ENCODE measurements around the gene PPFIA1.

Gene PPFIA1

DNA sequence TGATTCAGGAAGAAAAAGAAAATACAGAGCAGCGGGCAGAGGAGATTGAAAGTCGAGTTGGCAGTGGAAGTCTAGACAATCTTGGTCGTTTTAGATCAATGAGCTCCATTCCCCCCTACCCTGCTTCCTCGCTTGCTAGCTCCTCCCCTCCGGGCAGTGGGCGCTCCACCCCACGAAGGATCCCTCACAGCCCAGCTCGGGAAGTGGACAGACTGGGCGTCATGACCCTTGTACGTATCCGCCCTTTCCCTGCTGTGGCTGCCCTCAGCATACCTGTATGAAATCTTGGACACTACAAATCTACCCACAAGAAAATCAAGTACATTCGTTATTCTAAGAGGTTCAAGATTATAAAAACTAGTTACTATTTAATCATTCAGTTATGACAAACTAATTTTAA, 77.7 kb downstream of the PPFIA1 start:
- DNase-seq, result peak in 1 of 10 donors; percentile 69
- intact Hi-C loops (cut with DNase I), result no loop called here

DNA sequence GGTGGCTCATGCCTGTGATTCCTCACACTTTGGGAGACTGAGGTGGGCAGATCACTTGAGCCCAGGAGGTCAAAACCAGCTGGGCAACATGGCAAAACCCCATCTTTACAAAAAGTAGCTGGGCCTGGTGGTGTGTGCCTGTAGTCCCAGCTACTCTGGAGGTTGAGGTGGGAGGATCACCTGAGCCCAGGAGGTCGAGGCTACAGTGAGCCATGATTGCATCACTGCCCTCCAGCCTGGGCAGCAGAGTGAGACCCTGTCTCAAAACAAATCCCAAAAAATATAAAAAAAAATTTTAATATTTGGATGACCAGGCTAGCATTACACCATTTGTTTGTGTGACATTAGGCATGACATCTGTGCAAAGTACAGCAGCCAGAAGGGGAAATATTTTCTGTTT, 78.1 kb downstream of the PPFIA1 start:
- intact Hi-C loops (cut with DNase I), result no loop called here
- DNase-seq, result peak in 1 of 10 donors; percentile 53

DNA sequence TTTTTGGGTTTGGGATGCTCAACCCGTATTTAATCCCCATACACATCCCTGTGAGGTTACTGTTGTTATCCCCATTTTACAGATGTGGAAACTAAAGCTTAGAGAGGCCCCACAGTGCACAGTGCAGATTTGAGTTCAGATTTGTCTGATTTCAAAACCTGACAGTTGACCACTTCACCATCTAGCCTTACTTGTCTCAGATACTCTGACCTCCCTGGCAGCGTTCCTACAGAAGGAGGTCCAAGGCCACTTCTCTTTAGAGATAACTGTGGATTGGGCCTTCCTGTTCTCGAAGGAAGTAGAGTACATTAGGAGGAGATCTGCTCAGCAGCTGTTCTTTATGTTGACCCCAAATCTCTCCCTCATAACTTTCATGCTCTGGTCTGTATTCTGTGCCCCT, 81.2 kb downstream of the PPFIA1 start:
- intact Hi-C loops (cut with DNase I), result no loop called here

DNA sequence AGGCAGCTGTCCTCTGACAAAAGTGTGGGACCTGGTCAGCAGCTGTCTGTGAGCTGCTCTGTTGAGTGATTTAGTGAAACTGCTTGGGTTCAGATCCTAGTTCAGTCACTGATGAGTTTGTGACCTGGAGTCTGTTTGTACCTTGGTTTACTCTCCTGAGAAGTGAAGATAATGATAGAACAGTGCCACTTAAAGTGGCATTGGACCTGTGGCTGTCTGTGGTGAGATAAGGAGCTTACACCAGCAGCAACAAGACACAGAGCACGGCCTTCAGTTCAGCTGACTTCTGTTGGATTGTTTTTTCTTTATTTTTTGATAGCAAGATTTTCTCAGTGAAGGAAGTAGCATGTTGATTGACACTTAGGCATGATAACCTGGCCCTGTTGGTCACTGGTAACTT, 81.6 kb downstream of the PPFIA1 start:
- intact Hi-C loops (cut with DNase I), result no loop called here
- DNase-seq, result no peak

More for the DNA sequence above, 81.2 kb downstream of the PPFIA1 start:
- no peak for DNase-seq

DNA sequence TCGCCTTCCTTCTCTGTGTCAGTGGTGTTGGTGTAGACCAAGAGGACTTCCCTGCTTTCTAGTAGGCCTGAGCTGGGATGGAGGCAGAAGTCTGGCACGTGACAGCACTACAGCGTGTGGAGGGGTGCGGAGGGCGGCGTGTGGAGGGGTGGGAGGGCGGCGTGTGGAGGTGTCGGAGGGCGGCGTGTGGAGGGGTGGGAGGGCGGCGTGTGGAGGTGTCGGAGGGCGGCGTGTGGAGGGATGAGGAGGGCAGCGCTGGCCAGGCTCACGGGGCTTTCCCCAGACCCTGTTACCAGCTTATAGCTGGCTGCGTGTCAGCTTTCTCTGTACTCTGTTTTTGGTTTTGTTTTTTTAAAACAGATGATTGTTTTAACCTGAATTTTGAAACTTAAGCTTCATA, 82.1 kb downstream of the PPFIA1 start:
- intact Hi-C loops (cut with DNase I), result no loop called here
- DNase-seq, result no peak

DNA sequence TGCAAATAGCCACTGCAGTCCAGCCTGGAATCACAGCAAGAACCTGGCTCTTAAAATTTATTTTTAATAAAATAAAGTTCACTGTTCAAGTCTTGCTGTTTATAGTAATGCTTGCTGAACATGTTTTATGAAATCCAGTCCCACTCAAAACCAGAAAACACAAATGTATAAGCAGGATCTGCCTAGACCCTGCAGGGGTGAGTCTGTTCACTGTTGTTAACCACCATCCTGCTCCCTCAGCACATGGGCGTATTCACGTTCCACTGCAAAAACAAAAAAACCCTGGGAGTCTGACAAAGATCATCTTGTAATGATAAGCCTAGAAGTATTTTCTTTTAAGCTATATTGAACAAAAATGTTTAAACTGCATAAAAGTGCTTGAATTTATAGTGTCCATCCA, 82.8 kb downstream of the PPFIA1 start:
- intact Hi-C loops (cut with DNase I), result no loop called here

DNA sequence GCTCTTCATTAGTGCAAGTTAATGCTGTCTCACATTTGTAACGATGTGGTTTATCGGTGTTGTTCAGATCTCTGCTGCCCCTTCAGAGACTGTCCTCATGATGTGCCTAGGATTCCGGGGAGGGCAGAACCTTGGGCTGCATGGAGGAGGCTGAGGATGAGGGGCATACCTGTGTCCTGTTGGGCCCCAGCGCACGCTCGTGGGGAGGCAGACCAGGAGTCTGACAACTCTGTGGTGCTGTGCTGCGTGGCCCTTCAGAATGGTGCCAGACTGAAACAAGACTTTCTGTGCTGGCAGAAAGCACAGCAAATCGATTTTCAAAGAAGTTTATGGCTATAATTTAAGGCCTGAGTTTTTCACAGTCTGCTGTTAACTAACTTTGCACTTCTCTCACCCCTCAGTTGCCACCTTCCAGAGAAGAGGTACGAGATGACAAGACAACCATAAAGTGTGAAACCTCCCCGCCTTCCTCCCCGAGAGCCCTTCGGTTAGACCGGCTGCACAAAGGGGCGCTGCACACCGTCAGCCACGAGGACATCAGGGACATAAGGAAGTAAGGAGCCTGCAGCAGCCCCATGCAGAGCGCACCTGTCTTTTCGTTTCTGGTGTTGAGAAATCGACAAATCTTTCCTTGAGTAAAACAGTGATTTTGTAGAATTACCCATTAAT, 83.5 kb downstream of the PPFIA1 start:
- intact Hi-C loops (cut with DNase I), result no loop called here
- DNase-seq, result no peak

More for the DNA sequence above, 82.8 kb downstream of the PPFIA1 start:
- DNase-seq, result no peak

DNA sequence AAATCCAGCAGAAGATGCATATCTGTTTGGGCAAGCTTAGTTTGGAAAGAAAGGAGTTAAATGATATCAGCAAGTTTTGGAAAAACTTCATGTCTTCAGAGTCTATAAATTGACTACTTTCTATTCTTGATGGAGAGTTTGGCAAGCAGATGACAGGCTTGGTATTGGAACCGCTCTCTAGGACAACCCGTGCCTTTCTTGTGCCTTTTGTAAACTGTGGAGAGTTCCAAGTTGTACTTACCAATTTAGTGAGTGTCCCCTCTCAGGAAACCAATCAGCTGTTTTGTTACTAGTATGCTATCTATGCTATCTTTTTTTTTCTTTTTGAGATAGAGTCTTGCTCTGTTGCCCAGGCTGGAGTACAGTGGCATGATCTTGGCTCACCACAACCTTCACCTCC, 84.1 kb downstream of the PPFIA1 start:
- intact Hi-C loops (cut with DNase I), result no loop called here

DNA sequence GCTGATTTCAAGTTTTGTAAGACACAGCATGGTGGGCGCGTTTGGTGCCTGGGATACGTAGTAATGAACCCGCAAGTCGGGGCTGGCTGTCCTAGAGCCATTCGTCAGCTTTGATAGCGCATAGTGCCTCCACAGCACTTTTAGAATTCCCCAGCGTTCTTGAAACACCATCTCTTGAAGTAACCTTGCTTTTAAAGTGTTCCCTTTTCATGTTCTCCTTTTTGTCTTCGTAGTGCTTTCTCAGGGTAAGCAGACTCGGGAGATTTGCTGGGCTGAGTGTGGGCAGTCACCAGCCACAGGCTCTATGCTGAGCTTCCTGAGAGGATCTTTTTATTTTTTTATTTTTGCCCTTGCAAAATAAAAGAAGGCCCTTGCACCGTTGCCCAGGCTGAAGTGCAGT, 88.3 kb downstream of the PPFIA1 start:
- intact Hi-C loops (cut with DNase I), result no loop called here

More for the DNA sequence above, 84.1 kb downstream of the PPFIA1 start:
- DNase-seq, result no peak

DNA sequence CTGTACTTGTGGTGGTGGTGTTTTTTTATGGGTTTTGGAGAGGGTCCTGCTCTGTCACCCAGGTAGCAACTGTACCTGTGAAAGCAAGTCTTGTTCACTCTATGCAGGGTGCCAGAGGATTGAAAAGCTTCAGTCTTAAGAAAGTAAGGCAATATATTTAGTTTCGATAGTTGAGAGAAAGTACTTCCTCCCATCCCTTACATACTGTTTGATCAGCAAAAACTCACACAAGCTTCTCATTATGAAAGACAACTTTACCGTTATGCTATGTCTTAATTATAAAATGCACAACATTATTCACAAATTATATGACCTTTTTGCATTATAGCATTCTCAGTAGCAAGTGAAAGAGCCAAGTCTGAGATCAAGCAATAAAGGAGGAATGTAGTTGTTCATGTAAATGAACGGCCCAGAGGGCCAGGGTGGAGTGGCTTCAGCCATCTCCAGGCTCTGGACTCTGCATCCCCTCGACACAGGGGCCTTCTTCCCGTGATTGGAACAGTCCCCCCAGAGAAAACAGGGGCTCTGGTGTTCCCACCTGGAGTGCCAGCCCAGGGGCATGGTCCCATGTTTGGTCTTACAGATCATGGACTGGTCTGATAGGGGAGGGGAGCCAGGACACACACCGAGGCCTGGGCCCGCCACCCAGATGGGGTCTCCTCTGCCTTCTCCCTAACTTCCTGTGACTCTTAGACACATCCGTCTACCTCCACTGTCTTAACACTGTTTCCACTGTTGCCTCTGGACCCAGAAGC, 89.1 kb downstream of the PPFIA1 start:
- intact Hi-C loops (cut with DNase I), result no loop called here
- no peak for DNase-seq

More for the DNA sequence above, 88.3 kb downstream of the PPFIA1 start:
- DNase-seq, result no peak

DNA sequence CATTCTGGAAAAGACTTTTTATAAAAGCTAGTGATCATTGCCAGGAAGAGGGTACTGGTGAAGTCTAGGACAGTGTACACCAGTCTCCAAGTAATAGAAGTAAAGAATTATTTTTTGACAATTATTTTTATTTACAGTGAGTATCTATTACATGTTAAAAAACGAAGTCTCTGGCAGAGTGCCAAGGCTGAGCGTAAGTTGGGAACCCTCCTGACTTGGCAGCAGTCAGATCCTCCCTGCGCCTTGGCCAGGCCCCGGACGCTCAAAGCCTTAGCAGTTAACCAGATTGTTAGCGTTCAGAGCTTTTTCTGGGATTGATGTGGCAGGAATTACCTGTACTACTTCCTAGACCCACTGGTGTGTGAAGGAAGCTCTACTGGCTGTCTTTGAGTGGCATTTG, 89.7 kb downstream of the PPFIA1 start:
- no peak for DNase-seq
- intact Hi-C loops (cut with DNase I), result no loop called here

DNA sequence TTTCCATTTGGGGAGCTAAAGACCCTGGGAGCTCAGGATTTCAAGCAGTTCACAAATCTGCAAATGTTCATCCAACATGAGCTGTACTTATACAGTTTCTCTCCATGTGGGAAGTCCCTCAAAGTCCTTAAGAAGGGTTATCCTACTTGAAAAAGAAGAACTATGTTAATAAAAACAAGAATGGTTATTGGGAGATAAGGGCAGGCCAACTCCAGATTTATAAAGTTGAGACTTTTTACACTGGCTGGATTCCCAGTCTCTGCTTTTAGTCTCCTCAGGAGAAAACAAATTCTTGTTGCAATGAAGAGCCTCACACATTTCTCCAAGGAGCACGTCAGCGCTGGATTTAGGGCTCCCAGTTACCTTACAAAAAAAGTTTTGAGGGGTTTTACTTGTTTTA, 93.7 kb downstream of the PPFIA1 start:
- intact Hi-C loops (cut with DNase I), result no loop called here
- no peak for DNase-seq

DNA sequence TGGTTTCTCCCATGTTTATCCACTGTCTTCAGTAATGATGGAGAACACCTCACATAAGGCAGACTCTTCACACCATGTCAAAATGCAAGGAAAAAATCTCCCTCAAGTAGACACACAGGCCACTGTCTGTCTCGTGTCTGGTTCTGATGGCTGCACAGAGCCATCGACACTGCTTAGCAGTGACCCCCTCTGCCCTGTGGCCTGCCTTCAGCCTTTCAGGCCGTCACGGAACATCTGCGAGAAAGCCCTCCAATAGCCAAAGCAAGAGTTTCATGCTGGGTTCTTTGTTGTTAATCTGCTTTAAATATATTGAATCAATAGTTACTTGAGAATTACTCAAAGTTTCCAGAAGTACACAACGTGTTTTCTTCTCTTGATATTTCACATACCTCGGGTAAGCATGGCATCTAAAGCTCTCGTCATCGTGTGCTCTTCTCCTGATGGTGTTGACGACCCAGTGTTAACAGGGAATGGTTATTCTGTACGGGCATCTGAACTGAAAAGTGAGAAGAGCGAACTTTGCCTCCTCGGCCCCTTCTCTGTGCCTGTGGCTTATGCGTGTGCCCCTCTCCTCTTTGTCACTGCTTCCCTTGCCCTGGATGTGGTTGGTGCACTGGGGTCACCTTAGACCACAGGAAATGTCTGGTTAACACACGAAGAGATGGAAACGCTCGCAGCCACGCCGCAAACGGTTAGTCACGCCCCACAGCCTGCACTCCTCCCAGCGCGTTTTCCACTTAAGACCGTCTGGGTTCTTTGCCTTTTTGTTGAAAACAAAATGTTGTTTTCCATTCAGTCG, 94.5 kb downstream of the PPFIA1 start:
- intact Hi-C loops (cut with DNase I), result no loop called here
- DNase-seq, result no peak

DNA sequence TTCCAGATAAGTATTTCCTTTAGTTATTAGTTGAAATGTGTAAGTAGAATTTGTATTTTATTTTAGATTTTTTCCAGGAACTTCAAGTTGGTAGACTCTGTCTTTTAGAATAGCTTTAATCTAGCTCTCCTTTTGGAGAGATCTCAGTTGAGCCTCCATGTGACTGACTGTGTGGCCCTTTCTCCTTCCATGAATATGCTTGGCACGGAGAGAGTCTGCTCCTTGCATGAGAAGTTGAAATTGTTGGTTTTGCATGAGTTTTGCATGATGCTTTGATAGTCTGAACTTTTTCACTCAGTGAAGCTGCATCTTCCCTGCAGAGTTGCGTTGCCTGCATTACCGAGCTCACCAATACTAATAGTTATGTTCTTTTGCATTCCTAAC, 95.0 kb downstream of the PPFIA1 start:
- intact Hi-C loops (cut with DNase I), result no loop called here
- no peak for DNase-seq

DNA sequence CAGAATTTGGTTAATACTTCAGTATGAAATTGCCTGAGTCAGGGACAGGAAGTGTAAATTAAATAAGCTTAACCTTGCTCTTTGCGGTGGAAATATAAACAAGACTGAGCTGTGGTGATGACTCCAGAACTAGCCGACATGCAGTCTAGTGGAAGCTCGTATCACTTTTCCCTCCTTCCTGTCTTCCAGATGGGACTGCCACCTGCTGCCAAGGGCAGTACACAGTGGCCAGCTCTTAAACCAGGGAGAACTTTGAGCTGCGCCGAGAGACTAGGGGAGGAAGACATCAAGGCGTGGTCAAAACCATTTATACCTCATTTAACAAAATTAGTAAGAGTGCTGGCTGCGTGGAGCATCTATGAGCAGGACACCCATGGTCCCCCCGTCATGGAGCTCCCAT, 96.6 kb downstream of the PPFIA1 start:
- DNase-seq, result no peak
- intact Hi-C loops (cut with DNase I), result no loop called here

DNA sequence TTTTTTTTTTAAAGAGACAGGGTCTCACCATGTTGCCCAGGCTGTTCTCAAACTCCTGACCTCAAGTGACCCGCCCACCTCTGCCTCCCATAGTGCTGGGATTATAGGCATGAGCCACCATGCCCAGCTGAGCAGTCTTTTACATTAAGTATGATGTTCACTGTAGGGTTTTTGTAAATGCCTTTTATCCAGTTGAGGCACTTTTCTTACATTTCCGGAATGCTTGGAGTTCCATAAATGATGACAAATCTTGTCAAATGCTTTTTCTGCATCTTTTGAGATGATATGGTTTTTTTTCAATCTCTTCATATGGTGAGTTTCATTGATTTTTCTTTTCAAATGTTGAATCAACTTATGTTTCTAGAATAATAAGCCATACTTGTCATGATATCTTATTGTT, 98.5 kb downstream of the PPFIA1 start:
- DNase-seq, result no peak
- intact Hi-C loops (cut with DNase I), result no loop called here

DNA sequence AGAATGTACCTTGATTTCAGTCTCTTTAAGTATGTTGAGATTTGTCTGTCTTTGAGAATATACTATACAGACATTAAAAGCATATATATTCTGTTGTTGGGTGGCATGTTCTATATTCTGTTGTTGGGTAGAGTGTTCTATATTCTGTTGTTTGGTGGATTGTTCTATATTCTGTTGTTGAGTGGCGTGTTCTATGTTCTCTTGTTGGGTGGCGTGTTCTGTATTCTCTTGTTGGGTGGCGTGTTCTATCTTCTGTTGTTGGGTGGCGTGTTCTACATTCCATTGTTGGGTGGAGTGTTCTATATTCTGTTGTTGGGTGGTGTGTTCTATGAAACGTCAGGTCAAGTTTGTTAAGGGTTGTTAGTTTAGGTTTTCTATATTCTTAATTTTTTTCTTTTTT, 100.8 kb downstream of the PPFIA1 start:
- DNase-seq, result no peak
- intact Hi-C loops (cut with DNase I), result no loop called here

DNA sequence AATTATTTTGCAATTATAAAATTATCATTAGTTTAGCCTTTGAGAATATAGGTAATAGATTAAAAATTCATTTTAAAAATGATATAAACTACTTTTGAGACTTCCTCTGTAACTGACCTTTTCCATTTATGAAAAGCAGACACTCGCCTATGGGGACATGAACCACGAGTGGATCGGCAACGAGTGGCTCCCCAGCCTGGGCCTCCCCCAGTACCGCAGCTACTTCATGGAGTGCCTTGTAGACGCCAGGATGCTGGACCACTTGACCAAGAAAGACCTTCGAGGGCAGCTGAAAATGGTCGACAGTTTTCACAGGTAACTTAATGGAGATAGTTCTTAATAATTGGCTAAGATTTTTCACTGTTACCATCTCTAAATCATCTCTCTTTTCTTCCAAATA, 101.6 kb downstream of the PPFIA1 start:
- DNase-seq, result no peak
- intact Hi-C loops (cut with DNase I), result no loop called here

DNA sequence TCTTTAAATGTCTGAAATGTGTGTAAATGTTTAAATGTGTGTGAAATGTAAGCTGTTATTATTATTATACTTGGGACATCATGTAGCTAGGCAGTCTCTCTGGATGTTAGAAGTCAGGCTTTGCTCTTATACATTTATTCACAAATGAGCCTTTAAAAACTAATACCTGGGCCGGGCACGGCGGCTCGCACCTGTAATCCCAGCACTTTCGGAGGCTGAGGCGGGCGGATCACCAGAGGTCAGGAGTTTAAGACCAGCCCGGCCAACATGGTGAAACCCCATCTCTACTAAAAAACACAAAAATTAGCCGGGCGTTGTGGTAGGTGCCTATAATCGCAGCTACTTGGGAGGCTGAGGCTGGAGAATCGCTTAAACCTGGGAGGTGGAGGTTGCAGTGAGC, 106.1 kb downstream of the PPFIA1 start:
- intact Hi-C loops (cut with DNase I), result no loop called here
- DNase-seq, result no peak

DNA sequence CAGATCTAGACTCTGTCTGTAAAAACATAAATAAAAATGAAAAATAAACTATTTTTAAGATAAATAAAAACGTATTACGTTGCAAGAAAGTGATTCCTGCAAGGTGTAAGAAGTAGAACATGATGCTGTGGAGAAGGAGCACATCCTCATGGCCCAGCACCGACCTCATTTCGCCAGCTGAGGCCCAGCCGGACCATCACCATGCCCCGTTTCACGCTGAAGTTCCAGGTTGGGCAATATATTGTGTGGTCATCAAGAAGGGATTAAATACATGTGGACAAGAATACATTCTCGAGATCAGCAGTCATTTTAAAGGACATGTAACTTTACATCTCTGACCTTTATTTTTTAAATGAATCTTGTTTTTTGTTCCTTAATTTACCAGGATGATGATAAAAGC, 107.2 kb downstream of the PPFIA1 start:
- intact Hi-C loops (cut with DNase I), result no loop called here
- DNase-seq, result peak in 1 of 10 donors; percentile 66

DNA sequence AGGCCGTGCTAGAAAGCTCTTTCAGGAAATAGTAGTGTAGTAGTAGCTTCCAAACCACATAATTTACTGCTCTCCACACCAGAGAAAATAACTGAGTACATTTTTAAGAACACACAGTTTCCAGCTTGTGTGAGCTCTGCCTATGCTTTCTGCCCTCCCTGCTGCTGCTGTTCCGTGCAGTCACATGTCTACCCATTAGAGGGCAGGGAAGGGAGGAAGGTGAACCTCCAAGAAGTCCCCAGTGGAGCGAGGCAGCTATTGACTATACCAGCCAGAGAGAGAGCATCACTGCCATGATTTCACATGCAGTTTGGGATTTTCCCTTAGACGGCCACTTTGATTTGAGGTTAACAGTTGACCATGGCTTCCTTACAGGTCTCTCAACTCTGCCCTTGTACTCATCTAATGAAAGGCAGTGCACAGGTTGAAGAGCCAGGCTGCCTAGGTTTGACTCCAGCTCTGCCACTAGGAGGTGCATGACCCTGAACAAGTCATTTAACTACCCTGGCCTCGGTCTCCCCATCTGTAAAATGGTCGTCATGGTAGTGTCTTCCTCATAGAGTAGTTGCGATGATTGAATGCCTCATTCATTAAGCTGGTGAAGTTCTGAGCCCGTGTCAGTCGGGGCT, 108.1 kb downstream of the PPFIA1 start:
- intact Hi-C loops (cut with DNase I), result no loop called here
- DNase-seq, result peak in 1 of 10 donors; percentile 40

Data from posterior cingulate gyrus (tissue), 11 donors.